Right lobe of liver (tissue), 6 donors: ENCODE measurements around the gene KCMF1. TPM values are rescaled to one million over a fixed set of nuclear protein-coding genes. Genes with fewer than 3 reads are reported as not detected.

Source experiments
- ATAC-seq, 4 donors: fragments of 200-7000 bp; cut with Tn5 transposase; one replicate each; pipeline ENCODE4 v1.9.1; 2020; ENCODE audit warnings: mild to moderate bottlenecking in 4 of 4, moderate library complexity in 4 of 4
- DNase-seq, 3 donors: peaks; one replicate each; pipeline ENCODE4 v3.0.0-alpha.2; 2020
- H3K27ac ChIP-seq, 3 donors: fragments of 200-600 bp; one replicate each; pipeline ENCODE4 v1.8.0; 2022
- H3K27me3 ChIP-seq, 2 donors: fragments of 200-600 bp; one replicate each; pipeline ENCODE4 v1.8.0; 2022
- H3K36me3 ChIP-seq, 4 donors: fragments of 200-600 bp; sonication (generic) in 1 of 4; one replicate each; pipeline versions ENCODE4 v1.5.1 to v1.8.0; 2017 to 2022; ENCODE audit warnings: control low read depth in 1 of 4
- H3K4me1 ChIP-seq, 4 donors: fragments of 200-600 bp; sonication (generic) in 1 of 4; one replicate each; pipeline versions ENCODE4 v1.5.1 to v1.8.0; 2017 to 2022; ENCODE audit warnings: control low read depth in 1 of 4
- H3K4me3 ChIP-seq, 3 donors: fragments of 200-600 bp; one replicate each; pipeline ENCODE4 v1.8.0; 2022
- H3K9me3 ChIP-seq, 4 donors: fragments of 200-600 bp; sonication (generic) in 1 of 4; one replicate each; pipeline versions ENCODE4 v1.5.1 to v1.8.0; 2017 to 2022; ENCODE audit warnings: control low read depth in 1 of 4
- CTCF ChIP-seq, 4 donors: fragments of 200-600 bp in 3 of 4; fragments of 450-650 bp in 1 of 4; IDR thresholded peaks; one replicate each; pipeline versions ENCODE4 v1.5.1 to v1.8.0; 2016 to 2022; ENCODE audit warnings: antibody characterized with exemption in 4 of 4, mild to moderate bottlenecking in 2 of 4
- POLR2A ChIP-seq: fragments of 450-650 bp; IDR thresholded peaks from one replicate; pipeline ENCODE4 v1.6.1; 2017; ENCODE audit warnings: antibody characterized with exemption, mild to moderate bottlenecking
- WGBS: methylation state at CpG from one replicate; pipeline ENCODE4 v1.1.6; 2018; ENCODE audit warnings: low coverage, low lambda C conversion rate; ENCODE audit not compliant: insufficient coverage; ENCODE audit errors: missing lambda C conversion rate; 5-methylcytosine and 5-hydroxymethylcytosine counted together
- intact Hi-C, 2 donors: fragments of 100-400 bp; cut with DNase I; formaldehyde crosslinking; loops; one replicate each; pipeline versions ENCODE4 v1.11.2 to v1.14.1; 2022
- total RNA-seq, 6 experiments: library from RNA; depleted of rRNA in 2 of 6; stranded (reverse); fragments of >200 nt in 2 of 6; fragmentation: NEBNext Ultra II Directional in 3 of 6; extraction: Animal tissue kit (Norgen Biotek cat#: 25700) in 3 of 6; gene quantifications; one replicate each; pipeline versions ENCODE4 v1.1.0 to v1.2.4, GENCODE V29; 2016 to 2023
- donor health status: DM: no; HTN: yes; CAD: no.
- donor health status: DM: no; HTN: no; CAD: no.
- donor health status: DM: no; HTN: no; CAD: no.
- donor health status: DM: no; HTN: yes; CAD: no.
- donor health status: DM: no; HTN: yes; CAD: no.

Gene KCMF1
- total RNA-seq, 6 experiments from 2014 or later: 28.6 to 45.3 (median 35.4) TPM

- intact Hi-C loops: no loop called here
- Histone ChIP-seq H3K36me3 (no peaks in the 10 kb centered on the region), H3K27ac (no peak overlapping the region)
Measured at GRCh38 chr2:85085563-85085962, 114.6 kb downstream of the KCMF1 start.

GRCh38 chr2:85087541-85087940 is 116.6 kb downstream of the KCMF1 start:
- 71% methylated on average over 5 of the region's 5 CpGs for WGBS
- Histone ChIP-seq H3K4me1 (no peaks in the 10 kb centered on the region), H3K4me3 (no peak overlapping the region), H3K27me3 (no peaks in the 10 kb centered on the region), H3K9me3 (no peaks in the 10 kb centered on the region), H3K27ac (no peak overlapping the region), H3K36me3 (no peaks in the 10 kb centered on the region)
- no peak for DNase-seq
- intact Hi-C loops: no loop called here
- ATAC-seq: no peak
- no peak for TF ChIP-seq CTCF (IDR thresholded peaks at IDR 0.05)
- TF ChIP-seq POLR2A: no peak

More at GRCh38 chr2:85085563-85085962, 114.6 kb downstream of the KCMF1 start:
- TF ChIP-seq CTCF (IDR thresholded peaks at IDR 0.05) (no peak), POLR2A (no peak)
- Histone ChIP-seq H3K9me3 (no peaks in the 10 kb centered on the region), H3K4me1 (no peaks in the 10 kb centered on the region), H3K27me3 (no peaks in the 10 kb centered on the region), H3K4me3 (no peak overlapping the region)
- ATAC-seq: no peak
- 61% methylated on average over 3 of the region's 3 CpGs for WGBS
- no peak for DNase-seq

GRCh38 chr2:85088921-85089320 is 118.0 kb downstream of the KCMF1 start:
- intact Hi-C loops: no loop called here
- Histone ChIP-seq H3K4me1 (no peaks in the 10 kb centered on the region), H3K4me3 (no peak overlapping the region), H3K27ac (no peak overlapping the region), H3K36me3 (no peaks in the 10 kb centered on the region), H3K9me3 (no peaks in the 10 kb centered on the region), H3K27me3 (no peaks in the 10 kb centered on the region)
- no CpG with 5 or more reads among the region's 2 CpGs for WGBS
- ATAC-seq: no peak
- no peak for TF ChIP-seq POLR2A
- TF ChIP-seq CTCF (IDR thresholded peaks at IDR 0.05): no peak
- no peak for DNase-seq

- ATAC-seq (no peak), DNase-seq (no peak)
- no peaks in the 10 kb centered on the region for H3K27me3 ChIP-seq
- no peak overlapping the region for H3K4me3 ChIP-seq
- no peaks in the 10 kb centered on the region for H3K36me3 ChIP-seq
- intact Hi-C loops: no loop called here
- no peak overlapping the region for H3K27ac ChIP-seq
- WGBS: no CpG with 5 or more reads among the region's 6 CpGs
- no peaks in the 10 kb centered on the region for H3K9me3 ChIP-seq
- H3K4me1 ChIP-seq: no peaks in the 10 kb centered on the region
- TF ChIP-seq POLR2A (no peak), CTCF (IDR thresholded peaks at IDR 0.05) (no peak)
Measured at GRCh38 chr2:85089585-85089984, 118.6 kb downstream of the KCMF1 start.

- intact Hi-C loops: no loop called here
- DNase-seq (no peak), ATAC-seq (no peak)
- no peaks in the 10 kb centered on the region for H3K9me3 ChIP-seq
- no peak overlapping the region for H3K27ac ChIP-seq
- no peak overlapping the region for H3K4me3 ChIP-seq
- TF ChIP-seq CTCF (IDR thresholded peaks at IDR 0.05) (no peak), POLR2A (no peak)
- H3K36me3 ChIP-seq: no peaks in the 10 kb centered on the region
- H3K27me3 ChIP-seq: no peaks in the 10 kb centered on the region
- H3K4me1 ChIP-seq: no peaks in the 10 kb centered on the region
- WGBS: 80% methylated on average over 2 of the region's 2 CpGs
Measured at GRCh38 chr2:85091838-85092237, 120.9 kb downstream of the KCMF1 start.
